Subcutaneous adipose tissue (tissue), 4 donors: ENCODE results near the gene CNNM4. TPM values are rescaled to one million over a fixed set of nuclear protein-coding genes. Genes with fewer than 3 reads are reported as not detected.

Source experiments
- CTCF ChIP-seq: fragments of 450-650 bp; IDR thresholded peaks from one replicate; pipeline ENCODE4 v1.5.1; 2016; ENCODE audit warnings: low read depth, mild to moderate bottlenecking, control low read depth, antibody characterized with exemption, moderate library complexity
- total RNA-seq, 4 donors: library from RNA; depleted of rRNA; stranded (reverse); fragments of >200 nt; gene quantifications; one replicate each; pipeline ENCODE4 v1.1.0, GENCODE V29; 2016

The CNNM4 gene
- total RNA-seq, 4 donors from 2014 or later = 2.0 to 3.7 (median 2.7) TPM

- no peak for TF ChIP-seq CTCF
Observed at GRCh38 chr2:96802721-96803120, 42.0 kb downstream of the CNNM4 start.

GRCh38 chr2:96804986-96805385, 44.3 kb downstream of the CNNM4 start:
- no peak for TF ChIP-seq CTCF

GRCh38 chr2:96806468-96807126, 45.9 kb downstream of the CNNM4 start:
- TF ChIP-seq CTCF = no peak

- no peak for TF ChIP-seq CTCF
Observed at GRCh38 chr2:96807127-96807471, 46.4 kb downstream of the CNNM4 start.

- no peak for TF ChIP-seq CTCF
Observed at GRCh38 chr2:96808176-96808837, 47.6 kb downstream of the CNNM4 start.

- TF ChIP-seq CTCF = no peak
Observed at GRCh38 chr2:96809216-96809882, 48.6 kb downstream of the CNNM4 start.
